HG03575 (cell line): ENCODE data around the gene LEF1.

Experiments used
- ATAC-seq: cut with Tn5 transposase; IDR thresholded peaks from one replicate; pipeline ENCODE4 v1.9.1; 2021; ENCODE audit not compliant: unreplicated experiment, insufficient number of reproducible peaks, low FRiP score; ENCODE audit errors: extremely low read depth

Gene LEF1

GRCh38 chr4:108119199-108119800 lies 49.4 kb downstream of the LEF1 start:
- no peak for ATAC-seq

GRCh38 chr4:108118505-108118904 lies 50.2 kb downstream of the LEF1 start:
- ATAC-seq = peak; percentile 91

GRCh38 chr4:108117418-108118182 lies 51.1 kb downstream of the LEF1 start:
- no peak for ATAC-seq

- ATAC-seq = no peak
Measured at GRCh38 chr4:108116423-108117168, 52.1 kb downstream of the LEF1 start.

GRCh38 chr4:108115168-108115526 lies 53.6 kb downstream of the LEF1 start:
- no peak for ATAC-seq

GRCh38 chr4:108114503-108114902 lies 54.2 kb downstream of the LEF1 start:
- no peak for ATAC-seq

GRCh38 chr4:108113229-108113628 lies 55.5 kb downstream of the LEF1 start:
- ATAC-seq = no peak

GRCh38 chr4:108111781-108112180 lies 57.0 kb downstream of the LEF1 start:
- no peak for ATAC-seq

GRCh38 chr4:108110450-108110849 lies 58.3 kb downstream of the LEF1 start:
- no peak for ATAC-seq

- ATAC-seq = peak; percentile 95
Measured at GRCh38 chr4:108109997-108110416, 58.7 kb downstream of the LEF1 start.

GRCh38 chr4:108109111-108109510 lies 59.6 kb downstream of the LEF1 start:
- ATAC-seq = no peak

- no peak for ATAC-seq
Measured at GRCh38 chr4:108107729-108108382, 60.9 kb downstream of the LEF1 start.

- ATAC-seq = no peak
Measured at GRCh38 chr4:108107101-108107500, 61.6 kb downstream of the LEF1 start.

- ATAC-seq = no peak
Measured at GRCh38 chr4:108106186-108106585, 62.5 kb downstream of the LEF1 start.

GRCh38 chr4:108103099-108103862 lies 65.5 kb downstream of the LEF1 start:
- no peak for ATAC-seq

GRCh38 chr4:108100827-108101226 lies 67.9 kb downstream of the LEF1 start:
- no peak for ATAC-seq

GRCh38 chr4:108099838-108100237 lies 68.9 kb downstream of the LEF1 start:
- ATAC-seq = no peak

GRCh38 chr4:108097990-108098553 lies 70.7 kb downstream of the LEF1 start:
- ATAC-seq = no peak
